ENCODE measurements around the gene ANAPC7.
A peak's percentile ranks its signal among the peaks of the same experiment; 100 is the strongest.

Gene ANAPC7

DNA sequence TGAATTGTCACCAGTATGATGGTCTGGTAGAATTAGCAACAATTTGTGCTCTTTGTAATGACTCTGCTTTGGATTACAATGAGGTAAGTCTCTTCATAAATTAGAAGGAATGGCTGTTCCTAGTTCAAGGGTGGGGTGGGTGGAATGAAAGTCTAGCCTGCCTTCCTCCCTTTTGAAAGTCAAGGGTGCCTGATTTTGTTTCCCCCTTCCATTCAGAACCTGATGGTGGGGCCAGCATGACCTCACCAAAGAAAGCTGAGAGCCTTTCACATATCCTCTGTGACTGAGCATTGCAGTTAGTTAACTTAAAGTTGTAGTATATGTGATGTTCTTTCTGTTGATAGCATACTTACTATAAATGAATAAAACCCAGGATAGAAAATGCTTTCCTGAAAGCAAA is 70.3 kb downstream of the ANAPC7 start:
- no peak overlapping the region for H3K27ac Mint-ChIP-seq
- H3K4me3 Mint-ChIP-seq, result no peak overlapping the region
- H3K9me3 Mint-ChIP-seq, result no peaks in the 10 kb centered on the region
- TF ChIP-seq, protein P1, sequence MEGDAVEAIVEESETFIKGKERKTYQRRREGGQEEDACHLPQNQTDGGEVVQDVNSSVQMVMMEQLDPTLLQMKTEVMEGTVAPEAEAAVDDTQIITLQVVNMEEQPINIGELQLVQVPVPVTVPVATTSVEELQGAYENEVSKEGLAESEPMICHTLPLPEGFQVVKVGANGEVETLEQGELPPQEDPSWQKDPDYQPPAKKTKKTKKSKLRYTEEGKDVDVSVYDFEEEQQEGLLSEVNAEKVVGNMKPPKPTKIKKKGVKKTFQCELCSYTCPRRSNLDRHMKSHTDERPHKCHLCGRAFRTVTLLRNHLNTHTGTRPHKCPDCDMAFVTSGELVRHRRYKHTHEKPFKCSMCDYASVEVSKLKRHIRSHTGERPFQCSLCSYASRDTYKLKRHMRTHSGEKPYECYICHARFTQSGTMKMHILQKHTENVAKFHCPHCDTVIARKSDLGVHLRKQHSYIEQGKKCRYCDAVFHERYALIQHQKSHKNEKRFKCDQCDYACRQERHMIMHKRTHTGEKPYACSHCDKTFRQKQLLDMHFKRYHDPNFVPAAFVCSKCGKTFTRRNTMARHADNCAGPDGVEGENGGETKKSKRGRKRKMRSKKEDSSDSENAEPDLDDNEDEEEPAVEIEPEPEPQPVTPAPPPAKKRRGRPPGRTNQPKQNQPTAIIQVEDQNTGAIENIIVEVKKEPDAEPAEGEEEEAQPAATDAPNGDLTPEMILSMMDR (IDR thresholded peaks at IDR 0.05), result no peak
- no peaks in the 10 kb centered on the region for H3K4me1 Mint-ChIP-seq
- H3K36me3 Mint-ChIP-seq (ENCODE audit: low read depth), result peaks cover 78% of the 10 kb centered on the region
- DNase-seq, result no peak
- no peaks in the 10 kb centered on the region for H3K27me3 Mint-ChIP-seq (ENCODE audit: low read depth, poor library complexity)

DNA sequence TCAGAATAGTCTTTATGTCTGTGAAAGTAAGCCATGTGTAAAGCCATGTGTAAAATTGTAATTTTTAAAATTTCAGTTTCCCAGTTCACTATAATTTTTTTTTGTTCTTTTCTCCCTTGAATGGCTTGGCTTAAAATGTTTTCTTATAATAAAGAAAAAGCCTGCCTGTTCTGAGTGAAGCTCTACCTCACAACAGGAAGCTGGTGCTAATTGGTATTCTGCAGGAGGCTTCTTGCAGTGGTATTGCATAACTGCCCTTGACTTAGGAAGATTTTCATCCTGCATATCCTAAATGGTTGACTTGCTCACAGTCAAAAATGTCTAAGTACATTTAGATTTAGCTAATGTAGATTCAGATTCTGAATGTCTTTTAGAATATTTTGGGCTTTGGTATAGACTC is 73.0 kb downstream of the ANAPC7 start:
- no peak overlapping the region for H3K27ac Mint-ChIP-seq
- peaks cover 77% of the 10 kb centered on the region for H3K36me3 Mint-ChIP-seq (ENCODE audit: low read depth)
- no peak for DNase-seq
- no peaks in the 10 kb centered on the region for H3K27me3 Mint-ChIP-seq (ENCODE audit: low read depth, poor library complexity)
- TF ChIP-seq, protein P1 (IDR thresholded peaks at IDR 0.05), result no peak
- no peaks in the 10 kb centered on the region for H3K4me1 Mint-ChIP-seq
- no peak overlapping the region for H3K4me3 Mint-ChIP-seq
- no peaks in the 10 kb centered on the region for H3K9me3 Mint-ChIP-seq

DNA sequence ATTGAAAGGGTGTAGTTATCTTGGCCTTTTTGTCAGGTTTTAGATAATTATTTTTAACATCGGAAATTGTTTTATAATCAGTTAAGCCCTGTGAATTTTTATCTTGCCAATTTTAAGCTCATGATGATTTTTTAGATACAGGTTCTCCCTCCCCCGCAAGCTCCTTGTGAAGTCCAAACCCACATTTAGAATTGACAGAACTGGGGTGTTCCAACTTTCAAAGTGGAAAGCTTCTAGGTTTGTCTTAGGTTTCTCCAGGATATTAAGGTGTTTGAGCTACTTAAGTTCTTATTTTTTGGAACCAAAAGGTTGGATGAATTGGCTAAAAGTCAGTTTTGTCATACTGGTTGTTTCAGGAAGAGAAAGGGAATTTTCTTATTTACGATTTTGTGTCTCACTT is 73.4 kb downstream of the ANAPC7 start:
- no peak for DNase-seq
- Mint-ChIP-seq H3K36me3 (ENCODE audit: low read depth) (peaks cover 75% of the 10 kb centered on the region), H3K27ac (peak overlapping the region; percentile 76), H3K4me3 (no peak overlapping the region), H3K9me3 (no peaks in the 10 kb centered on the region), H3K4me1 (no peaks in the 10 kb centered on the region), H3K27me3 (ENCODE audit: low read depth, poor library complexity) (no peaks in the 10 kb centered on the region)
- TF ChIP-seq, protein P1 (IDR thresholded peaks at IDR 0.05), result no peak

DNA sequence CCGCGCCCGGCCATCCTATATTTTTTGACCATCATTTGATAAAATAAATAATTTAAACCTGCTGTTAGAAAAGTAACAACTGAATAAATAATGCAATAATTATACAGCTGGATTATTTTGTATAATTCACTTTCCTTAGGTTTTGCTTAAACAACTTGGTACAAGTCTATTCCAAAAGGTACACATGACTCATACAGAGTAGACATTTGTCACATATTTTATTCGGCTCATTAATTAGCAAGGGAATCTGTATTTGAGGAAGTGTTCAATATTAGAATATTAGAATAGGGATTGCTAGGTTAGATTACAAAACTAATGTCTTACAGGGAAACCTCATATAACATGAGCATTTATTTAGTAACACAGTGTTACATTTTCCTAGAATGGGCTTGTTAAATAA is 73.8 kb downstream of the ANAPC7 start:
- no peak for DNase-seq
- no peak overlapping the region for H3K27ac Mint-ChIP-seq

More for the DNA sequence above, 73.8 kb downstream of the ANAPC7 start:
- no peaks in the 10 kb centered on the region for H3K27me3 Mint-ChIP-seq (ENCODE audit: low read depth, poor library complexity)
- no peaks in the 10 kb centered on the region for H3K4me1 Mint-ChIP-seq
- no peak overlapping the region for H3K4me3 Mint-ChIP-seq
- TF ChIP-seq, protein P1 (IDR thresholded peaks at IDR 0.05), result no peak
- no peaks in the 10 kb centered on the region for H3K9me3 Mint-ChIP-seq
- peaks cover 74% of the 10 kb centered on the region for H3K36me3 Mint-ChIP-seq (ENCODE audit: low read depth)

Measured in nephron progenitor cell (in vitro differentiated cells).